MV-4-11 (cell line): Measurements from ENCODE around the gene NMT1.

Experiments used
- DNase-seq: peaks from one replicate; lab custom pipeline; 2025; lab: John Stamatoyannopoulos, UW

NMT1 gene

GRCh38 chr17:45135978-45136791, 75.1 kb downstream of the NMT1 start:
- no peak for DNase-seq

GRCh38 chr17:45136846-45137560, 75.9 kb downstream of the NMT1 start:
- DNase-seq, result no peak

- DNase-seq, result no peak
These were observed 76.6 kb downstream of the NMT1 start for GRCh38 chr17:45137561-45138305.

- DNase-seq, result no peak
These were observed 77.9 kb downstream of the NMT1 start for GRCh38 chr17:45138911-45139532.

- DNase-seq, result no peak
These were observed 78.4 kb downstream of the NMT1 start for GRCh38 chr17:45139533-45139920.

GRCh38 chr17:45143094-45143670, 82.1 kb downstream of the NMT1 start:
- DNase-seq, result no peak

GRCh38 chr17:45143767-45144198, 82.7 kb downstream of the NMT1 start:
- no peak for DNase-seq

GRCh38 chr17:45144199-45145034, 83.3 kb downstream of the NMT1 start:
- no peak for DNase-seq

GRCh38 chr17:45145035-45145389, 83.9 kb downstream of the NMT1 start:
- DNase-seq, result no peak

- no peak for DNase-seq
These were observed 85.0 kb downstream of the NMT1 start for GRCh38 chr17:45146166-45146565.

GRCh38 chr17:45146592-45146889, 85.4 kb downstream of the NMT1 start:
- DNase-seq, result no peak

- DNase-seq, result peak; percentile 80
These were observed 85.9 kb downstream of the NMT1 start for GRCh38 chr17:45146890-45147580.

- DNase-seq, result peak; percentile 93
These were observed 86.6 kb downstream of the NMT1 start for GRCh38 chr17:45147581-45148182.

GRCh38 chr17:45148183-45149036, 87.3 kb downstream of the NMT1 start, which contains the start of gene HEXIM1:
Gene HEXIM1 (plus strand): TSS chr17:45148475. CDS start chr17:45149191, 716 bp downstream.
- peak; percentile 99 for DNase-seq

- DNase-seq, result peak; percentile 71
These were observed 88.0 kb downstream of the NMT1 start for GRCh38 chr17:45149037-45149668.

- DNase-seq, result peak; percentile 49
These were observed 88.8 kb downstream of the NMT1 start for GRCh38 chr17:45149669-45150664.
